PFSK-1 (cell line): ENCODE measurements around the gene LRRC34.

Source experiments
- FOXP2 ChIP-seq: optimal IDR thresholded peaks from 2 replicates; pipeline ENCODE3; 2011; ENCODE audit warnings: borderline replicate concordance, control low read depth, inconsistent platforms; ENCODE audit not compliant: insufficient read depth; ENCODE audit errors: extremely low read length, extremely low read depth
- REST ChIP-seq, 2 experiments: IDR thresholded peaks; 2 replicates each; pipeline versions ENCODE4 v1.6.1 to v1.8.0; 2011 to 2012; ENCODE audit warnings: low read depth in 2 of 2, low read length in 2 of 2, control low read depth in 1 of 2, inconsistent platforms in 1 of 2, mild to moderate bottlenecking in 1 of 2, moderate library complexity in 1 of 2; ENCODE audit not compliant: insufficient read depth in 1 of 2
- TAF1 ChIP-seq: IDR thresholded peaks from 2 replicates; pipeline ENCODE4 v1.6.1; 2012; ENCODE audit warnings: low read length, control low read depth, borderline replicate concordance; ENCODE audit not compliant: insufficient read depth

GRCh38 chr3:169827712-169828111 is 15.0 kb upstream of the LRRC34 start:
- no peak for TF ChIP-seq FOXP2
- TF ChIP-seq TAF1, result no peak
- TF ChIP-seq REST (IDR thresholded peaks at IDR 0.05; ENCODE audit: insufficient read depth in 1 of 2, low read depth in 2 of 2, low read length in 2 of 2), result no peak
